ENCODE data around the gene PARP8. TPM values are rescaled to one million over a fixed set of nuclear protein-coding genes. Genes with fewer than 3 reads are reported as not detected.

PARP8 gene
- total RNA-seq, 4 donors from 2014 or later: 3.6 to 26.0 (median 6.1) TPM

DNA sequence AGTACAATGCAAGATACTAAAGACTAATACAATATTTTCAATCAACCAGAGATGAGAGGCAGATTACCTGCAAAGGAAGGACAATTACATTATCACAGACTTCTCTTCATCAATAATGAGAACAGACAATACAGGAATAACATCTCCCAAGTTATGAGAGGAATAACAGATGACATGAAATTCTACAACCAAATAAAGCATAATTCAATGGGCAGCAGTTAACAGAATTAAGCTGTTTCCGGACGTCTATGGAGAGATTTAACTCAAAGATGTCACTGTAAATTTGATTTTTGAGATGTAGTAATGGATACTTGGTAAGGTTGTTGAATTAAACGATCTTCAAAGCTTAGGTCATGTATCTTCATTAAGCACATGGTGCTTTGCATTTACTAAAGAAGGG is 19.8 kb upstream of the PARP8 start:
- H3K4me1 ChIP-seq: peaks cover 0 to 7% (median 0%) of the 10 kb centered on the region in 4 donors
- no peak overlapping the region for H3K27ac ChIP-seq
- TF ChIP-seq, protein P1, sequence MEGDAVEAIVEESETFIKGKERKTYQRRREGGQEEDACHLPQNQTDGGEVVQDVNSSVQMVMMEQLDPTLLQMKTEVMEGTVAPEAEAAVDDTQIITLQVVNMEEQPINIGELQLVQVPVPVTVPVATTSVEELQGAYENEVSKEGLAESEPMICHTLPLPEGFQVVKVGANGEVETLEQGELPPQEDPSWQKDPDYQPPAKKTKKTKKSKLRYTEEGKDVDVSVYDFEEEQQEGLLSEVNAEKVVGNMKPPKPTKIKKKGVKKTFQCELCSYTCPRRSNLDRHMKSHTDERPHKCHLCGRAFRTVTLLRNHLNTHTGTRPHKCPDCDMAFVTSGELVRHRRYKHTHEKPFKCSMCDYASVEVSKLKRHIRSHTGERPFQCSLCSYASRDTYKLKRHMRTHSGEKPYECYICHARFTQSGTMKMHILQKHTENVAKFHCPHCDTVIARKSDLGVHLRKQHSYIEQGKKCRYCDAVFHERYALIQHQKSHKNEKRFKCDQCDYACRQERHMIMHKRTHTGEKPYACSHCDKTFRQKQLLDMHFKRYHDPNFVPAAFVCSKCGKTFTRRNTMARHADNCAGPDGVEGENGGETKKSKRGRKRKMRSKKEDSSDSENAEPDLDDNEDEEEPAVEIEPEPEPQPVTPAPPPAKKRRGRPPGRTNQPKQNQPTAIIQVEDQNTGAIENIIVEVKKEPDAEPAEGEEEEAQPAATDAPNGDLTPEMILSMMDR (IDR thresholded peaks at IDR 0.05): no peak
- TF ChIP-seq EP300 (IDR thresholded peaks at IDR 0.05; ENCODE audit: low read depth) (no peak), POLR2A (IDR thresholded peaks at IDR 0.05) (no peak), POLR2AphosphoS5 (IDR thresholded peaks at IDR 0.05) (no peak)
- in situ Hi-C loops (cut with MboI; ENCODE audit: low pct_ligation_motif_present in 1 of 4, low pct_unique_long_range_greater_than_20kb in 1 of 4, low sequenced_read_pairs in 3 of 4): no loop called here
- no peaks in the 10 kb centered on the region for H3K9me3 ChIP-seq
- DNase-seq: no peak
- intact Hi-C loops (cut with DNase I; ENCODE audit: low total_unique reads): no loop called here
- H3K36me3 ChIP-seq: no peaks in the 10 kb centered on the region
- no peak overlapping the region for H3K4me3 ChIP-seq
- WGBS, 2 donors (ENCODE audit: low coverage in 1 of 2): 61 to 68% methylated on average over 3 of the region's 3 CpGs
- H3K27me3 ChIP-seq: no peaks in the 10 kb centered on the region

DNA sequence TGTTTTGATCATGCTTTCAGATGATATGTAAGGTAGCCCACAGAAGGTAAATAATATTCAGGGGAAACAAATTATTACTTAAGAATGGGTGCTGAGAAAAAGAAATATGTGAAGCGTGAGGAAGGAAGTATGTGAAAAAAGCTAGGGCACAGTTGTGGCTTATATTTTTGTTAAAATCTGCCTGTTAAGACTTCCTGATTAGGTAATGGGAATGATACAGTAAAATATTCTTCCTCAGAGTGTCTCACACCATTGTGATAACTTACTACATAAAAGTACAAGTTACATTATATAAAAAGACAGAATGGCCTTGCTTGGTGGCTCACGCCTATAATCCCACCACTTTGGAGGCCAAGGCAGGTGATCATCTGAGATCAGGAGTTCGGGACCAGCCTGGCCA is 18.7 kb upstream of the PARP8 start:
- Histone ChIP-seq H3K4me1 (peaks cover 0 to 7% (median 0%) of the 10 kb centered on the region in 4 donors), H3K36me3 (no peaks in the 10 kb centered on the region), H3K9me3 (no peaks in the 10 kb centered on the region), H3K27me3 (peaks cover 4% of the 10 kb centered on the region), H3K4me3 (no peak overlapping the region), H3K27ac (no peak overlapping the region)
- no peak for TF ChIP-seq POLR2AphosphoS5 (IDR thresholded peaks at IDR 0.05)
- TF ChIP-seq EP300 (IDR thresholded peaks at IDR 0.05; ENCODE audit: low read depth): no peak
- no peak for TF ChIP-seq POLR2A (IDR thresholded peaks at IDR 0.05)
- TF ChIP-seq, protein P1 (IDR thresholded peaks at IDR 0.05): no peak
- no peak for DNase-seq
- in situ Hi-C loops (cut with MboI; ENCODE audit: low pct_ligation_motif_present in 1 of 4, low pct_unique_long_range_greater_than_20kb in 1 of 4, low sequenced_read_pairs in 3 of 4): no loop called here
- WGBS, 2 donors (ENCODE audit: low coverage in 1 of 2): 57 to 60% methylated on average over 3 of the region's 3 CpGs
- intact Hi-C loops (cut with DNase I; ENCODE audit: low total_unique reads): no loop called here

DNA sequence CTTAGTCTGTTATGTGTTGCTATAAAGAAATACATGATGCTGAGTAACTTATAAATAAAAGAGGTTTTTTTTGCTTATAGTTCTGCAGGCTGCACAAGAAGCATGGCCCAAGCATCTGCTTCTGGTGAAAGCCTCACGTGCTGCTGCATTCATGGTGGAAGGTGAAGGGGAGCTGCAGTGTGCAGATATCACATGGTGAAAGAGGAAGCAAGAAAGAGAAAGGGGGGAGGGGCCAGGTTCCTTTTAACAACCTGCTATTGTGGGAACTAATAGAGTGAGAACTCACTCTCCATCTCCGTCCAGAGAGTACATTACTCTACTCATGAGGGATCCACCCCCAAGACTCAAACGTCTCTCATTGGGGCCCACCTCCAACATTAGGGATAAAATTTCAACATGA is 12.5 kb upstream of the PARP8 start:
- H3K9me3 ChIP-seq: no peaks in the 10 kb centered on the region
- no peak overlapping the region for H3K4me3 ChIP-seq
- peaks cover 22% of the 10 kb centered on the region for H3K27me3 ChIP-seq
- peak; percentile 31 for DNase-seq
- no peak overlapping the region for H3K27ac ChIP-seq
- intact Hi-C loops (cut with DNase I; ENCODE audit: low total_unique reads) (no loop called here), in situ Hi-C loops (cut with MboI; ENCODE audit: low pct_ligation_motif_present in 1 of 4, low pct_unique_long_range_greater_than_20kb in 1 of 4, low sequenced_read_pairs in 3 of 4) (no loop called here)
- 50 to 74% methylated on average over 3 of the region's 3 CpGs for WGBS, 2 donors (ENCODE audit: low coverage in 1 of 2)
- no peaks in the 10 kb centered on the region for H3K36me3 ChIP-seq
- TF ChIP-seq, protein P1 (IDR thresholded peaks at IDR 0.05): no peak
- no peak for TF ChIP-seq EP300 (IDR thresholded peaks at IDR 0.05; ENCODE audit: low read depth)
- peaks cover 0 to 18% (median 0%) of the 10 kb centered on the region in 4 donors for H3K4me1 ChIP-seq

DNA sequence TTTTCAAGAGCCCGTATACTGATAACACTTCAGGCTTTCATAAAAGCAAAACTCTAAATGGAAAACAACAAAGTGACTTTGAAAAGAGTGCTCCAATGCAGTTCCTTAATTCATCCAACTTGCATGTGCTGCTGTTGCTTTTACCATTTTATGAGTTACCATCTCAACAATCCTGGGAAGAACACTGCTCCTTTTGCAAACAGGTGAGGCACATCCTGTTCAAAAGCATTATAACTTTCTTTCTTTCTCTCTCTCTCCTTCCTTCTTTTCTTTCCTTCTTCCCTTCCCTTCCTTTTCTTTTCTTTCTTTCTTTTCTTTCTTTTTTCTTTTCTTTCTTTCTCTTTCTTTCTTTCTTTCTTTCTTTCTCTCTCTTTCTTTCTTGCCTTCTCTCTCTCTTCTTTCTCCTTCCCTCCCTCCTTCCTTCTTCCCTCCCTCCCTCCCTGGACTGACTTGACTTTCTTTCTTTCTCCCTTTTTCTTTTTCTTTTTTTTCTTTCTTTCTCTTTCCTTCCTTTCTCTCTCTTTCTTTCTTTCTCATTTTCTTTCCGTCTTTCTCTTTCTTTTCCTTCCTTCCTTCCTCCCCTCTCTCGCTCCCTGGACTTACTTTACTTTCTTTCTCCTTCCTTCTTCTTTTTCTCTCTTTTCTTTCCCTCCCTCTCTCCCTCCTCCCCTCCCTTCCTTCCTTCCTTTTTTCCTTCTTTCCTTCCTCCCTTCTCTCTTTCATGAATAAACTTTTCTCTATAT is 11.2 kb upstream of the PARP8 start:
- no peak for DNase-seq
- Histone ChIP-seq H3K27me3 (peaks cover 27% of the 10 kb centered on the region), H3K27ac (no peak overlapping the region), H3K36me3 (no peaks in the 10 kb centered on the region), H3K4me3 (no peak overlapping the region), H3K4me1 (peaks cover 0 to 18% (median 0%) of the 10 kb centered on the region in 4 donors), H3K9me3 (no peaks in the 10 kb centered on the region)
- intact Hi-C loops (cut with DNase I; ENCODE audit: low total_unique reads) (no loop called here), in situ Hi-C loops (cut with MboI; ENCODE audit: low pct_ligation_motif_present in 1 of 4, low pct_unique_long_range_greater_than_20kb in 1 of 4, low sequenced_read_pairs in 3 of 4) (no loop called here)
- 33 to 41% methylated on average over 3 of the region's 3 CpGs for WGBS, 2 donors (ENCODE audit: low coverage in 1 of 2)
- no peak for TF ChIP-seq EP300 (IDR thresholded peaks at IDR 0.05; ENCODE audit: low read depth)
- TF ChIP-seq, protein P1 (IDR thresholded peaks at IDR 0.05): no peak
- no peak for TF ChIP-seq POLR2A (IDR thresholded peaks at IDR 0.05)
- no peak for TF ChIP-seq POLR2AphosphoS5 (IDR thresholded peaks at IDR 0.05)
